Astrocyte of the cerebellum (primary cell): ENCODE results near the gene S100A5.
A peak's percentile ranks its signal among the peaks of the same experiment; 100 is the strongest.
"Not testable (repeated sequence)": the region's sequence is repeated elsewhere in the genome, so short reads cannot be mapped to it uniquely, and the experiment has no call there.

ENCODE experiments used
- DNase-seq: peaks from one replicate; pipeline ENCODE4 v3.0.0-alpha.2; 2011; ENCODE audit warnings: low read depth
- H3K4me3 ChIP-seq: 2 replicates; pipeline ENCODE4 v1.5.1; 2011; ENCODE audit warnings: mild to moderate bottlenecking, low read depth, low read length, moderate library complexity
- in situ Hi-C: cut with HindIII; loops from 2 replicates; pipeline ENCODE4 v1.10.0; 2017; ENCODE audit warnings: low sequenced_read_pairs
- TF ChIP-seq, protein P1 (sequence below): IDR thresholded peaks from 2 replicates; pipeline ENCODE4 v1.5.1; 2012; ENCODE audit warnings: low read length, low read depth, moderate library complexity, mild to moderate bottlenecking; ENCODE audit errors: missing control alignments

The S100A5 gene

GRCh38 chr1:153520818-153521476 lies 19.8 kb downstream of the S100A5 start:
- no peak for DNase-seq
- no peak overlapping the region for H3K4me3 ChIP-seq
- TF ChIP-seq, protein P1, sequence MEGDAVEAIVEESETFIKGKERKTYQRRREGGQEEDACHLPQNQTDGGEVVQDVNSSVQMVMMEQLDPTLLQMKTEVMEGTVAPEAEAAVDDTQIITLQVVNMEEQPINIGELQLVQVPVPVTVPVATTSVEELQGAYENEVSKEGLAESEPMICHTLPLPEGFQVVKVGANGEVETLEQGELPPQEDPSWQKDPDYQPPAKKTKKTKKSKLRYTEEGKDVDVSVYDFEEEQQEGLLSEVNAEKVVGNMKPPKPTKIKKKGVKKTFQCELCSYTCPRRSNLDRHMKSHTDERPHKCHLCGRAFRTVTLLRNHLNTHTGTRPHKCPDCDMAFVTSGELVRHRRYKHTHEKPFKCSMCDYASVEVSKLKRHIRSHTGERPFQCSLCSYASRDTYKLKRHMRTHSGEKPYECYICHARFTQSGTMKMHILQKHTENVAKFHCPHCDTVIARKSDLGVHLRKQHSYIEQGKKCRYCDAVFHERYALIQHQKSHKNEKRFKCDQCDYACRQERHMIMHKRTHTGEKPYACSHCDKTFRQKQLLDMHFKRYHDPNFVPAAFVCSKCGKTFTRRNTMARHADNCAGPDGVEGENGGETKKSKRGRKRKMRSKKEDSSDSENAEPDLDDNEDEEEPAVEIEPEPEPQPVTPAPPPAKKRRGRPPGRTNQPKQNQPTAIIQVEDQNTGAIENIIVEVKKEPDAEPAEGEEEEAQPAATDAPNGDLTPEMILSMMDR: no peak
- in situ Hi-C loops: no loop called here

DNA sequence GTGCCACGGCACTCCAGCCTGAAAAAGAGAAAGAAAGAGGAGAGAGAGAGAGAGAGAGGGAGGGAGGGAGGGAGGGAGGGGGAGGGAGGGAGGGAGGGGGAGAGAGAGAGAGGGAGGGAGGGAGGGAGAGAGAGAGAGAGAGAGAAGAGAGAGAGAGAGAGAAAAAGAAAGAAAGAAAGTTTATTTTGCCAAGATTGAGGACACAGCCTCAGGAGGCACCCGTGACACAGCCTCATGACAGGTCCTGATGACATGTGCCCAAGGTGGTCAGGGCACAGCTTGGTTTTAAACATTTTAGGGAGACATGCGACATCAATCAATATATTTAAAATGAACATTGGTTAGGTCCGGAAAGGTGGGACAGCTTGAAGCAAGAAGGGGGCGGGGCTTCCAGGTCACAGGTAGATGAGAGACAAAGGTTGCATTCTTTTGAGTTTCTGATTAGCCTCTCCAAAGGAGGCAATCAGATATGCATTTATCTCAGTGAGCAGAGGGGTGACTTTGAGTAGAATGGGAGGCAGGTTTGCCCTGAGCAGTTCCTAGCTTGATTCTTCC lies 20.5 kb downstream of the S100A5 start:
- DNase-seq, H3K4me3 ChIP-seq, in situ Hi-C loops: not testable (repeated sequence)

DNA sequence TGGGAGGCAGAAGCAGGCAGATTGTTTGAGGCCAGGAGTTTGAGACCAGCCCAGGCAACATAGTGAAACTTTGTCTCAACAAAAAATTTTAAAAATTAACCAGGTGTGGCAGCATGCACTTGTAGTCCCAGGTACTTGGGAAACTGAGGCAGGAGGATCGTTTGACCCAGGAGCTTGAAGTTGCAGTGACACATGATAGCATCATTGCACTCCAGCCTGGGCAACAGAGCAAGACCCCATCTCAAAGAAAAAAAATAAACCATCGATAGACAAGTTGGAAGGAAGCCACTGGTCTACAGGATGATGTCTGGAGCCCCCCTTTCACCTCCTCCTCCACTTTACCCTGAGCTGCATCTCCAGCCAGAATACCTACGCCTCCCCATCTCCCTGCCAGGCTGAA lies 21.5 kb downstream of the S100A5 start:
- in situ Hi-C loops: no loop called here
- DNase-seq: no peak
- TF ChIP-seq, protein P1: no peak
- H3K4me3 ChIP-seq: no peak overlapping the region

DNA sequence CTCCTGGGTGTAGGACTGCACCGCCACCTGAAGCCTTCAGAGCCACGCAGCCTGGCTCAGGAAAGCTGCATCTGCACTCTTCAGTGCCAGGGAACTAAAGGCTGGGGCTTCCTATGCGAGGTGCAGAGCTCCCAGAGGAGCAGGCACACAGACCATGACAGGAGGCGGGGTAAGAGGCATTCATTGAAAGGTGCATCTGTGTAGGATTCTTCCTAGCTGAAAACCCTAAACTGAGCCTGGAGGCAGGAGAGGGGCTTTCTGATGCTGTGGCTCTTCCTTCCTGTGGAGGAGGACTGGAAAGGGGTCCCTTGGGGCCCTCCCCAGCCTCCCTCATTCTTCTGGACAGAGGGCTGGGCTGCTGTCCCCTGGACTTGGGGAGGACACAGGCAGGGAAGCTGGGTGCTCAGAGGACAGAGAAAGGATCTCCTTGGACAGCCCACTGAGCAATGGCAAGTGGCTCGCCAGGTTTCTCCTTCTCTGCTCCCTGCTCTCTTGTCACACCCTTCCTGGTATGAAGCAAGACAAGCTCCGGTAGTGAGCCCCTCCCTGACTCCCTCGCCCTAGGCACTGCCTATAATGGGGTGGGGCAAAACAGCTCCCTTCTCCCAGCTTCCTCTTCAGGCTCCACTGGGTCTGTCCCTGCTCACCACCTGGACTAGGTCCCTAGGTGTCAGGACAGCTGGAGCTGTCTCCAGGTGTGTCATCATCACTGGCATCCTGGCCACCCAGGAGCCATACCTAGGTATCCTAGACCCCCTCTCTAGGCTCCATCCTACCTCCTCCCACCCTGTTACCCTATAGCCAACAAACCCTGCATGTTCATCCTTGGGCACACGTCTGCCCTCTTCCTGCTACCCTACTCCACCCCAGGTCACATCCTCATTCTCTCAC lies 25.0 kb downstream of the S100A5 start:
- TF ChIP-seq, protein P1: no peak
- no peak for DNase-seq
- no peak overlapping the region for H3K4me3 ChIP-seq
- in situ Hi-C loops: no loop called here

DNA sequence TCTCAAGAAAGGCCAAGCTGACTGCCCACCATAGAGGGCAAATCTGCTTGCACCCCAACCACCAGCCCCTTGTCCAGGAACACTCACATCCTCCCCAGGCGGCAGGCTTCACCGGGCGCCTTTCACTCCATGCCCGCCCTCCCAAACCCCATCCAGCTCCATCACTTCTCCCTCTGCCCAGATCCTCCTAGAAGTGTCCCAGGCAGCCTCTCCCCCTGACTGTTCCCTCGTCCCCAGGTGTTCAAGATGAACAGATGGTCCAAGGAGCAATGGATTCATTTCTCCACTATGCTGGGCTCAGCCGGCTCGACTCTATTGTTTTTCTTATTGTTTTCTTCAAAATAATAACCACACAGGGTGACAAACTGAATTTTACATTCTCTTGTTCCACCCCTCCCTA lies 27.1 kb downstream of the S100A5 start:
- no peak overlapping the region for H3K4me3 ChIP-seq
- in situ Hi-C loops: no loop called here
- DNase-seq: no peak
- TF ChIP-seq, protein P1: no peak

DNA sequence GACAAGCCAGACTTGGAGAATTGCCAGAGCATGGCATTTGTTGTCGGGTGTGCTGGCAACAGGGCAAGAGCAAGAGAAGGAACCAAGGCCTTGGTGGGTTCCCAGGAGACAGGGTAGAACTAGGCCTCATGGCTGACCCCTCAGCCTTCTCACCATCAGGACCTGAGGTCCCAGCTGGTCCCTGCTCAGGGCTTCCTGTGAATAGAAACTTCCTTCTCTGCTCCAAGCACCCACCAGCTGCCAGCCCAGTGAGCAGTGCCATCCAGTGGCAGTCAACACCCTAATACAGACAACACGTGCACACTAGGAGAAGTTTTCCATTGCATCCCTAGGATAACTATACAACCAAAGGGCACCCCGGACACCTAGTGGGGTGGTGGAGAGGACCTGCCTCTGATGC lies 27.7 kb downstream of the S100A5 start:
- TF ChIP-seq, protein P1: no peak
- in situ Hi-C loops: no loop called here
- DNase-seq: no peak
- no peak overlapping the region for H3K4me3 ChIP-seq

- peak; percentile 51 for DNase-seq
- no peak overlapping the region for H3K4me3 ChIP-seq
- TF ChIP-seq, protein P1: peak; percentile 94
- in situ Hi-C loops: no loop called here
These were observed 29.7 kb downstream of the S100A5 start for GRCh38 chr1:153510984-153511410.
